Brain microvascular endothelial cell (primary cell): ENCODE data around the gene ACIN1.

Experiments used
- DNase-seq: peaks from one replicate; pipeline ENCODE4 v3.0.0-alpha.2; 2020
- H3K27ac ChIP-seq: fragments of 250-450 bp; sonication (Bioruptor Pico); 2 replicates; pipeline ENCODE4 v1.5.1; 2020; ENCODE audit warnings: mild to moderate bottlenecking, moderate library complexity
- H3K27me3 ChIP-seq: fragments of 250-450 bp; sonication (Bioruptor Pico); replicated peaks from 2 replicates; pipeline ENCODE4 v1.5.1; 2020; ENCODE audit warnings: mild to moderate bottlenecking
- H3K36me3 ChIP-seq: fragments of 250-450 bp; sonication (Bioruptor Pico); replicated peaks from 2 replicates; pipeline ENCODE4 v1.5.1; 2020; ENCODE audit warnings: mild to moderate bottlenecking
- H3K4me3 ChIP-seq: 2 replicates; pipeline ENCODE4 v1.5.1; 2011; ENCODE audit warnings: low read depth, mild to moderate bottlenecking, control low read depth, low read length, moderate library complexity
- in situ Hi-C: cut with HindIII; loops from 2 replicates; pipeline ENCODE4 v1.10.0; 2017; ENCODE audit warnings: low sequenced_read_pairs, low pct_ligation_motif_present
- TF ChIP-seq, protein P1 (sequence below): IDR thresholded peaks from 2 replicates; pipeline ENCODE4 v1.5.1; 2011; ENCODE audit warnings: low read depth, mild to moderate bottlenecking, moderate library complexity, low read length, control low read depth, inconsistent platforms; ENCODE audit errors: missing control alignments

Gene ACIN1

DNA sequence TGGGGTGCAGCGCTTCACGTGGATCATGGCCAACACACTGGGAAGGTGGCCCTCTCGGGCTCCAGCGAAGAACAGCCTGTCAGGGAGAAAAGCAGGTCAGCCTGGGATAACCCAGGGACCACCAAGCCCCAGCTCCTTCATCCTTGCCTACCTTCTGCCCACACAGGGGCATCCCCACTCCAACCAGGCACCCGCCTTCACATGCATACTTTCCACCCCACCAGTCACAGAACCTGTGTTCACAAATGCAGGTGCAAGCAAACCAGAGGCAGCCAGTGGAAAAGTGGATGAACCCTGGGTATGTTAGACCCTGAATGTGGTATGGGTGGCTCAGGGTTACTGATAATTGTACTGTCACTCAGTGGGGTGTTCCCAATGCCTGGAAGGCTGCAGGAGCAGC lies 36.5 kb upstream of the ACIN1 start:
- in situ Hi-C loops: no loop called here
- no peaks in the 10 kb centered on the region for H3K36me3 ChIP-seq
- TF ChIP-seq, protein P1, sequence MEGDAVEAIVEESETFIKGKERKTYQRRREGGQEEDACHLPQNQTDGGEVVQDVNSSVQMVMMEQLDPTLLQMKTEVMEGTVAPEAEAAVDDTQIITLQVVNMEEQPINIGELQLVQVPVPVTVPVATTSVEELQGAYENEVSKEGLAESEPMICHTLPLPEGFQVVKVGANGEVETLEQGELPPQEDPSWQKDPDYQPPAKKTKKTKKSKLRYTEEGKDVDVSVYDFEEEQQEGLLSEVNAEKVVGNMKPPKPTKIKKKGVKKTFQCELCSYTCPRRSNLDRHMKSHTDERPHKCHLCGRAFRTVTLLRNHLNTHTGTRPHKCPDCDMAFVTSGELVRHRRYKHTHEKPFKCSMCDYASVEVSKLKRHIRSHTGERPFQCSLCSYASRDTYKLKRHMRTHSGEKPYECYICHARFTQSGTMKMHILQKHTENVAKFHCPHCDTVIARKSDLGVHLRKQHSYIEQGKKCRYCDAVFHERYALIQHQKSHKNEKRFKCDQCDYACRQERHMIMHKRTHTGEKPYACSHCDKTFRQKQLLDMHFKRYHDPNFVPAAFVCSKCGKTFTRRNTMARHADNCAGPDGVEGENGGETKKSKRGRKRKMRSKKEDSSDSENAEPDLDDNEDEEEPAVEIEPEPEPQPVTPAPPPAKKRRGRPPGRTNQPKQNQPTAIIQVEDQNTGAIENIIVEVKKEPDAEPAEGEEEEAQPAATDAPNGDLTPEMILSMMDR: no peak
- no peak for DNase-seq
- H3K4me3 ChIP-seq: no peak overlapping the region
- H3K27ac ChIP-seq: no peak overlapping the region
- H3K27me3 ChIP-seq: no peaks in the 10 kb centered on the region

DNA sequence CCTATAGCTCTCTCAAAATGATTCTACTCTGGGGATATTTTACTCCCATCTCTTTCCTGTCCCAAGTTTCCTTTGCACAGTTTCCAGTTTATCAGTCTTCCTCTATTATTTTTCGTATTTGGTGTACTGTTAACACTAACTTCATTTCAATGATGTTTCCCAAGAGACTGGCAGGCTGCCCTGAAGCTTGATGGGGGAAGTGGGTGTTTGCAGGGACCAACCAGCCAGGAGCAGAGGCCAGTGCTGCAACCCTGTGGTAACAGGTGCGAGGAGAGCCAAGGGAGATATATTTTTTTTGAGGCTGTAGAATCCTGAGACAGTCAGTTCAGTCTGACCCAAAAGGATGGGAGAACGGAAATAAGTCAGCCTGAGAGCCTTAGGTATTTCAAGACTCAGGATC lies 35.9 kb upstream of the ACIN1 start:
- TF ChIP-seq, protein P1: no peak
- no peaks in the 10 kb centered on the region for H3K27me3 ChIP-seq

DNA sequence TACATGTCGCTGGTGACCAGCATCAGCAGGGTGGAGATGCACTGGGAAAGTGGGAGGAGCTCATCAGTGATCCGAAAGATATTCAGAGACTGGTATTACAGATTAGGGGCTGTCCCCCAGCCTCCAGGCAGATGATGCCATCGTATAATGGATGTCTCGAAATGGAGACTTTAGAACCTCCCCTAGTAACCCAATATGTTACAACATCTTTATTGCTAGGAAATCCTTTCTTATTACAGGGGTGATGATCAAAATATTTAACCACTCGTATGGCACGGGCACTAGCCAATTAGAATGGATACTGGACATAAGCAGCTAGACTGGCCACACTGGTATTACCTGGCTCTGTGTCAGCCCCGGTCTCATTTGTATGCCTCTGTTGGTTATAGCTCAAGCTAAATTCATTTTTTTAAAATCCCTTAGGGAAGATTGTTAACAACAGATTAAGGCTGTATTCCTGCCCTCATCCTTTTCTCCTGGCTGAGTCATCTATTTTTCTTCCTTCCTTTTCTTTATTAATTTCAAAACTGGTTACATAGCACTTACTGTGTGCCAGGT lies 34.9 kb upstream of the ACIN1 start:
- no peaks in the 10 kb centered on the region for H3K27me3 ChIP-seq
- H3K36me3 ChIP-seq: no peaks in the 10 kb centered on the region
- in situ Hi-C loops: no loop called here
- no peak overlapping the region for H3K4me3 ChIP-seq
- H3K27ac ChIP-seq: no peak overlapping the region
- no peak for DNase-seq
- TF ChIP-seq, protein P1: no peak

More for the DNA sequence above, 35.9 kb upstream of the ACIN1 start:
- in situ Hi-C loops: no loop called here
- DNase-seq: no peak
- Histone ChIP-seq H3K4me3 (no peak overlapping the region), H3K27ac (no peak overlapping the region), H3K36me3 (no peaks in the 10 kb centered on the region)

DNA sequence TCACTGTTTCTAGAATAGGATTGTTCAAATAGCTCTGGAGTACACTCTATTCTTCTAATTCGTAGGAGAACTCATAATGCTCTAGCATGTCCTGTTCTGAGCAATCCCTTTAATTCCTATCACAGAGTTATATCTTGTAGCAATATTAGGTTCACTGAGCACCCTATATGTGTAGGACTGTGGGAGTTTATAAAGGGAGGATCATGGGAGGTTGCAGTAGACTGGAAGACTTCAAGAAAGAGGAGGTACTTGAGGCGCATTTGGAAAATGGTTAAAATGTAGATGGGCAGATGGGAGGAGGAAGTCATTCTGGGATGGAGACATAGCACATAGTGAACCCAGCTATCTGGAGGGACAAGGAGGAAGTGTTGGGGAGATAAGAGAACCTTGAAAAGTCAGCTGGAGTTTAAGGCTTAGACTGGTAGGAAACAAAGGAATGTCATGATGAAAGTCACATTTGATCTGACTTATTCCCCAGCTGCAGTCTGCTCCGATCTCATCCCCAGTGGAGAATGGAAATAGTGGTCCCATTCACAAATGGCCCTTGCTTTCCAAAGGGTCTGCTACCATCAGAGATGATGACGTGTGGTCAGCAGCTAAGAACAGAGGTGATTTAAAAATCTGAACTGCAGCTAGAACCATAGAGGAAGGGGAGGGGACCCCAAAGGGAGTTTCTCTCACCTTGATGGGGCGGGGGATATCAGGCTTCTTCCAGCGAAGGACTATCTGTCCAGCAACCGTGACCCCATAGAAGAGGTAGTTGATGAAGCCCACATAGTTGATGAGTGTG lies 34.2 kb upstream of the ACIN1 start:
- H3K4me3 ChIP-seq: no peak overlapping the region
- H3K27me3 ChIP-seq: no peaks in the 10 kb centered on the region
- H3K27ac ChIP-seq: no peak overlapping the region
- TF ChIP-seq, protein P1: no peak
- in situ Hi-C loops: no loop called here
- H3K36me3 ChIP-seq: no peaks in the 10 kb centered on the region
- DNase-seq: no peak

DNA sequence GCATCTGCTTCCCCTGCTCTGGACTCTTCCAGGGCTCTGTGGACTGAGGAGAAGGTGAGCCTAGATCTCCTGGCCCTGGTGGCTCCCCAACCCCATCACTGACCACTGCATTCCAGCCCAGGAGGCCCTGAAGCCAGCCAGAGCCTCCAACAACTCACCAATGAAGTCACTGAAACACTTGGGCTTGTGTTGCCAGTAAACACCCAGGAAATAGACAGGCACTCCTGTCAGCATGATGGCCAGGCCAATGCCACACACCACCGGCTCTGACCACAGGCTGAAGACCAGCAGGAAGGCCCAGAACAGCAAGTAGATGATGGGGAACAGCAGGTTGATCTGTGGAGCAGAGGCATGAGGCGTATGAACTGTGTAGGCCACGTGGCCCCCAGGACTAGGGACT lies 32.9 kb upstream of the ACIN1 start:
- DNase-seq: no peak
- no peaks in the 10 kb centered on the region for H3K27me3 ChIP-seq
- no peak overlapping the region for H3K4me3 ChIP-seq
- in situ Hi-C loops: no loop called here
- no peak overlapping the region for H3K27ac ChIP-seq
- TF ChIP-seq, protein P1: no peak
- H3K36me3 ChIP-seq: no peaks in the 10 kb centered on the region
